Measurements from ENCODE around the gene ST6GAL1. TPM values are rescaled to one million over a fixed set of nuclear protein-coding genes. Genes with fewer than 3 reads are reported as not detected.
A peak's percentile ranks its signal among the peaks of the same experiment; 100 is the strongest.
"Not testable (repeated sequence)": the region's sequence is repeated elsewhere in the genome, so short reads cannot be mapped to it uniquely, and the experiment has no call there.

The ST6GAL1 gene
- total RNA-seq, 1 donor from 2014 or later: 156 TPM

- TF ChIP-seq CTCF (IDR thresholded peaks at IDR 0.05; ENCODE audit: partially characterized antibody, unreplicated experiment): no peak
- Mint-ChIP-seq H3K27ac (ENCODE audit: unreplicated experiment) (no peak overlapping the region), H3K4me1 (ENCODE audit: low read depth, unreplicated experiment) (peaks cover 11% of the 10 kb centered on the region), H3K4me3 (ENCODE audit: unreplicated experiment) (no peak overlapping the region), H3K27me3 (ENCODE audit: unreplicated experiment) (peaks cover 4% of the 10 kb centered on the region), H3K9me3 (ENCODE audit: unreplicated experiment) (peaks cover 4% of the 10 kb centered on the region), H3K36me3 (ENCODE audit: unreplicated experiment) (peaks cover 8% of the 10 kb centered on the region)
- no peak for DNase-seq
Observed at GRCh38 chr3:186967686-186968085, 37.4 kb downstream of the ST6GAL1 start.

GRCh38 chr3:186969607-186970006, 39.3 kb downstream of the ST6GAL1 start:
- Mint-ChIP-seq H3K4me1 (ENCODE audit: low read depth, unreplicated experiment) (peaks cover 8% of the 10 kb centered on the region), H3K27me3 (ENCODE audit: unreplicated experiment) (peaks cover 6% of the 10 kb centered on the region), H3K9me3 (ENCODE audit: unreplicated experiment) (peaks cover 3% of the 10 kb centered on the region), H3K4me3 (ENCODE audit: unreplicated experiment) (no peak overlapping the region), H3K27ac (ENCODE audit: unreplicated experiment) (peak overlapping the region; percentile 4), H3K36me3 (ENCODE audit: unreplicated experiment) (peaks cover 8% of the 10 kb centered on the region)
- TF ChIP-seq CTCF (IDR thresholded peaks at IDR 0.05; ENCODE audit: partially characterized antibody, unreplicated experiment): no peak
- no peak for DNase-seq

- H3K4me3 Mint-ChIP-seq (ENCODE audit: unreplicated experiment); DNase-seq; H3K9me3 Mint-ChIP-seq (ENCODE audit: unreplicated experiment); H3K27ac Mint-ChIP-seq (ENCODE audit: unreplicated experiment): not testable (repeated sequence)
- Mint-ChIP-seq H3K36me3 (ENCODE audit: unreplicated experiment) (peaks cover 15% of the 10 kb centered on the region), H3K4me1 (ENCODE audit: low read depth, unreplicated experiment) (peaks cover 14% of the 10 kb centered on the region), H3K27me3 (ENCODE audit: unreplicated experiment) (peaks cover 10% of the 10 kb centered on the region)
Observed at GRCh38 chr3:186971106-186971505, 40.8 kb downstream of the ST6GAL1 start.

GRCh38 chr3:186971578-186971977, 41.3 kb downstream of the ST6GAL1 start:
- Mint-ChIP-seq H3K9me3 (ENCODE audit: unreplicated experiment) (peaks cover 7% of the 10 kb centered on the region), H3K36me3 (ENCODE audit: unreplicated experiment) (peaks cover 15% of the 10 kb centered on the region), H3K4me3 (ENCODE audit: unreplicated experiment) (no peak overlapping the region), H3K27ac (ENCODE audit: unreplicated experiment) (no peak overlapping the region), H3K27me3 (ENCODE audit: unreplicated experiment) (peaks cover 10% of the 10 kb centered on the region), H3K4me1 (ENCODE audit: low read depth, unreplicated experiment) (peaks cover 14% of the 10 kb centered on the region)
- DNase-seq: no peak
- no peak for TF ChIP-seq CTCF (IDR thresholded peaks at IDR 0.05; ENCODE audit: partially characterized antibody, unreplicated experiment)

- Mint-ChIP-seq H3K27me3 (ENCODE audit: unreplicated experiment) (peaks cover 9% of the 10 kb centered on the region), H3K36me3 (ENCODE audit: unreplicated experiment) (peaks cover 11% of the 10 kb centered on the region), H3K4me3 (ENCODE audit: unreplicated experiment) (no peak overlapping the region), H3K27ac (ENCODE audit: unreplicated experiment) (no peak overlapping the region), H3K9me3 (ENCODE audit: unreplicated experiment) (peaks cover 7% of the 10 kb centered on the region), H3K4me1 (ENCODE audit: low read depth, unreplicated experiment) (peaks cover 24% of the 10 kb centered on the region)
- no peak for TF ChIP-seq CTCF (IDR thresholded peaks at IDR 0.05; ENCODE audit: partially characterized antibody, unreplicated experiment)
- DNase-seq: no peak
Observed at GRCh38 chr3:186973702-186974101, 43.4 kb downstream of the ST6GAL1 start.
